Measurements from ENCODE around the gene NANP. TPM values are rescaled to one million over a fixed set of nuclear protein-coding genes. Genes with fewer than 3 reads are reported as not detected.

Gene NANP
- total and polyA plus RNA-seq, 2 of the 13 experiments (the other 11 are each of a cell fraction or from before 2014, with no cell fraction given): 8.9 to 21.5 TPM

GRCh38 chr20:25579081-25579770, 44.6 kb downstream of the NANP start (continued):
- TF ChIP-seq ZNF512B (CRISPR knock-in tag; IDR thresholded peaks at IDR 0.05; ENCODE audit: borderline replicate concordance) (0 out of 2 replicates have a peak, but pooled peaks have one; percentile 18), NR3C1 (CRISPR knock-in tag; IDR thresholded peaks at IDR 0.05) (no peak), SALL2 (CRISPR knock-in tag; IDR thresholded peaks at IDR 0.05) (no peak), CENPBD1 (CRISPR knock-in tag; IDR thresholded peaks at IDR 0.05; ENCODE audit: borderline replicate concordance, low read depth) (no peak), RBAK (CRISPR knock-in tag; IDR thresholded peaks at IDR 0.05) (0 out of 2 replicates have a peak, but pooled peaks have one; percentile 8), ZNF275 (CRISPR knock-in tag; IDR thresholded peaks at IDR 0.05; ENCODE audit: borderline replicate concordance) (no peak), ZHX1 (CRISPR knock-in tag; IDR thresholded peaks at IDR 0.05; ENCODE audit: low read depth) (no peak), DPF2 (CRISPR knock-in tag; IDR thresholded peaks at IDR 0.05; ENCODE audit: borderline replicate concordance, low read depth) (peak; percentile 58; the same call in 1 of the 2 replicates), RNF219 (CRISPR knock-in tag; IDR thresholded peaks at IDR 0.05) (no peak), NR2C2 (CRISPR knock-in tag; IDR thresholded peaks at IDR 0.05; ENCODE audit: borderline replicate concordance) (peak; percentile 59), ZFP36L1 (CRISPR knock-in tag; IDR thresholded peaks at IDR 0.05) (no peak), ZFYVE20 (CRISPR knock-in tag; IDR thresholded peaks at IDR 0.05; ENCODE audit: borderline replicate concordance, low read depth) (no peak)

All from HepG2 (cell line).